OCI-LY7 (cell line): ENCODE measurements around the gene SPNS2. TPM values are rescaled to one million over a fixed set of nuclear protein-coding genes. Genes with fewer than 3 reads are reported as not detected.

Experiments
- BruUV-seq: library from RNA; stranded (reverse); fragments of 400-500 nt; replicated peaks from 2 replicates; lab custom pipeline; 2021; lab: Mats Ljungman, UMichigan
- CTCF ChIA-PET: fragments of 300-600 bp; sonication (Branson Sonifier 250); formaldehyde crosslinking; loops from one replicate; lab custom pipeline; 2022; ENCODE audit warnings: antibody characterized with exemption; ENCODE audit not compliant: unreplicated experiment; lab: Charles Lee
- POLR2A ChIA-PET: fragments of 300-600 bp; sonication (Branson Sonifier 250); formaldehyde crosslinking; loops from one replicate; lab custom pipeline; 2022; ENCODE audit warnings: antibody characterized with exemption; lab: Charles Lee
- DNase-seq: peaks from one replicate; pipeline ENCODE4 v3.0.0-alpha.2; 2015; ENCODE audit warnings: low spot score
- H2AFZ ChIP-seq: fragments of 200-600 bp; sonication (generic), shearing (Covaris generic); 2 replicates; pipeline ENCODE4 v1.6.1; 2014; ENCODE audit warnings: mild to moderate bottlenecking, antibody characterized with exemption, low read length, moderate library complexity
- H3K27ac ChIP-seq: fragments of 200-600 bp; sonication (generic); 2 replicates; pipeline ENCODE4 v1.5.1; 2014; ENCODE audit warnings: mixed run types, low read depth, mild to moderate bottlenecking, moderate library complexity, low read length, inconsistent platforms; ENCODE audit not compliant: poor library complexity, severe bottlenecking
- H3K36me3 ChIP-seq: fragments of 200-600 bp; sonication (generic); 2 replicates; pipeline ENCODE4 v1.6.1; 2014; ENCODE audit warnings: mild to moderate bottlenecking, antibody characterized with exemption, low read length, moderate library complexity, mixed read lengths; ENCODE audit not compliant: insufficient read depth
- H3K4me1 ChIP-seq: fragments of 200-600 bp; sonication (generic); 2 replicates; pipeline ENCODE4 v1.5.1; 2014; ENCODE audit warnings: mild to moderate bottlenecking, low read length; ENCODE audit not compliant: insufficient read depth, poor library complexity, severe bottlenecking
- H3K4me2 ChIP-seq: fragments of 200-600 bp; sonication (generic); 2 replicates; pipeline ENCODE4 v1.6.1; 2014; ENCODE audit warnings: mild to moderate bottlenecking, low read length
- H3K4me3 ChIP-seq: fragments of 200-600 bp; sonication (generic); 2 replicates; pipeline ENCODE4 v1.5.1; 2014; ENCODE audit warnings: mild to moderate bottlenecking, low read depth, low read length; ENCODE audit not compliant: poor library complexity, severe bottlenecking
- H3K79me2 ChIP-seq: fragments of 200-600 bp; sonication (generic); 2 replicates; pipeline ENCODE4 v1.6.1; 2016; ENCODE audit warnings: low read depth, mild to moderate bottlenecking, low read length, moderate library complexity, mixed read lengths; ENCODE audit not compliant: insufficient read depth
- H3K9me2 ChIP-seq: fragments of 200-600 bp; sonication (generic); 2 replicates; pipeline ENCODE4 v1.6.1; 2016; ENCODE audit warnings: mild to moderate bottlenecking, low read length, mixed read lengths; ENCODE audit not compliant: insufficient read depth
- H3K9me3 ChIP-seq: fragments of 200-600 bp; sonication (generic); 2 replicates; pipeline ENCODE4 v1.6.1; 2014; ENCODE audit warnings: mild to moderate bottlenecking, mixed run types, low read length, mixed read lengths
- H4K20me1 ChIP-seq: fragments of 200-600 bp; sonication (generic); 2 replicates; pipeline ENCODE4 v1.6.1; 2014; ENCODE audit warnings: mild to moderate bottlenecking, antibody characterized with exemption, low read length, moderate library complexity, mixed read lengths; ENCODE audit not compliant: insufficient read depth
- CTCF ChIP-seq: fragments of 200-600 bp; sonication (generic); conservative IDR thresholded peaks from 2 replicates; pipeline ENCODE4 v1.5.1; 2014; ENCODE audit warnings: mild to moderate bottlenecking, antibody characterized with exemption, low read length, moderate library complexity, mixed read lengths
- EZH2phosphoT487 ChIP-seq: fragments of 200-600 bp; sonication (generic); IDR thresholded peaks from 2 replicates; pipeline ENCODE4 v1.6.1; 2018; ENCODE audit warnings: low read depth, borderline replicate concordance, mild to moderate bottlenecking, mixed run types, antibody characterized with exemption, low read length, moderate library complexity, mixed read lengths
- intact Hi-C: fragments of 100-400 bp; cut with micrococcal nuclease; formaldehyde crosslinking; loops from one replicate; pipeline ENCODE4 v1.10.0; 2022; ENCODE audit not compliant: unreplicated experiment
- total RNA-seq, 2 experiments: library from RNA; depleted of rRNA in 1 of 2; stranded (reverse); fragments of >200 nt in 1 of 2; shearing (Covaris generic) in 1 of 2; gene quantifications; 2 replicates each; pipeline ENCODE4 v1.2.3, GENCODE V29; 2014 to 2022

SPNS2 gene
- total RNA-seq, 2 experiments from 2014 or later = 1.6 to 5.4 TPM

DNA sequence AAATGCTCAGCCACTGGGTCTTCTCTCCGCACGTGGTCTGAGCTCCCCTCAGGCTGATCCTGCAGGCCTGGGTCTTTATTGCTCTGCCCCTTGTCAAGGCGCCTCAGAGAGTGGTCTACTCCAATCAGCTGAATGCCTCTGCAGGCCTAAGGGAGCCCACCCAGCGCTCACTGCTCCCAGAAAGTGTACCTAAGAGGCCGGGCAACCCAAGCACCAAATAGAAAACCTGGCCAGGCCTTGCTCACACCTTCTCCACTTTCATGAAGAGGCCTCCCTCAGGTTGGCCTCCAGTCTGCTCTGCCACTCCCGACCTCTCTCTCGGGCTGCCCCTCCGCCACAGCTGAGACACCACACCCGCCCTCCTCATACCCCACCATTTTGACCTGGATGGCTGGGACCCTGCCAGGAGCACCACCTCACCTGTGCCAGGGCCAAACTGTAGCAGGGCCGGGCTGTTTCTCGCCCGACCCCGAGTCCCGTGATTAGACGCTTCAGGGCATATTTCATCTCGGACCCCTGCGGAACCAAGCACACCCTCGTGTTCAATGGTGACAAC lies 55.8 kb downstream of the SPNS2 start:
- peaks cover 28% of the 10 kb centered on the region for H3K79me2 ChIP-seq
- DNase-seq = no peak
- H4K20me1 ChIP-seq = no peaks in the 10 kb centered on the region
- H3K9me2 ChIP-seq = no peaks in the 10 kb centered on the region
- no peaks in the 10 kb centered on the region for H3K9me3 ChIP-seq
- TF ChIP-seq EZH2phosphoT487 (no peak), CTCF (no peak)
- H3K4me2 ChIP-seq = peak overlapping the region; percentile 86
- H3K4me1 ChIP-seq = peaks cover 25% of the 10 kb centered on the region
- intact Hi-C loops = loop anchor here (2.0 kb wide), 2 partner anchors 32 to 134 kb away; no protein-coding TSS in a partner anchor
- H2AFZ ChIP-seq = no peak overlapping the region
- H3K27ac ChIP-seq = peak overlapping the region; percentile 36
- TSS peak; percentile 56 for BruUV-seq
- H3K36me3 ChIP-seq = peaks cover 55% of the 10 kb centered on the region
- POLR2A ChIA-PET = no interaction called here
- CTCF ChIA-PET = no interaction called here
- H3K4me3 ChIP-seq = peak overlapping the region; percentile 96

- H4K20me1 ChIP-seq = no peaks in the 10 kb centered on the region
- DNase-seq = peak; percentile 98
- H3K27ac ChIP-seq = peak within 1 kb of the TSS; percentile 68
- H3K4me1 ChIP-seq = peaks cover 26% of the 10 kb centered on the region
- H3K9me3 ChIP-seq = no peaks in the 10 kb centered on the region
- peak within 1 kb of the TSS; percentile 86 for H3K4me2 ChIP-seq
- H3K9me2 ChIP-seq = no peaks in the 10 kb centered on the region
- BruUV-seq = no TSS peak
- intact Hi-C loops = loop anchor here (2.0 to 5.0 kb wide), 3 partner anchors 32 to 413 kb away; partner anchors contain the start of genes CYB5D2 and ZZEF1
- POLR2A ChIA-PET = interaction anchor here (0.7 to 1.1 kb wide), 2 partner anchors 11 to 149 kb away, joined by 4 read pairs; no protein-coding TSS in a partner anchor
- CTCF ChIA-PET = no interaction called here
- peaks cover 48% of the 10 kb centered on the region for H3K36me3 ChIP-seq
- peak within 1 kb of the TSS; percentile 72 for H2AFZ ChIP-seq
- H3K4me3 ChIP-seq = peak within 1 kb of the TSS; percentile 96
- no peak for TF ChIP-seq EZH2phosphoT487
- TF ChIP-seq CTCF = peak; percentile 33
- H3K79me2 ChIP-seq = peaks cover 28% of the 10 kb centered on the region
Measured at GRCh38 chr17:4554997-4555799, 56.5 kb downstream of the SPNS2 start, which contains the start of gene MYBBP1A. MYBBP1A (minus strand) TSS chr17:4555384; CDS start chr17:4555324, 60 bp downstream.
